ENCODE data around the gene NHSL2.

The NHSL2 gene

GRCh38 chrX:72095370-72095769, 184.7 kb downstream of the NHSL2 start:
- no peaks in the 10 kb centered on the region for H3K9me3 ChIP-seq (ENCODE audit: severe bottlenecking)
- H3K4me3 ChIP-seq (ENCODE audit: low read depth, low read length) = no peak overlapping the region
- DNase-seq = no peak
- H3K36me3 ChIP-seq = no peaks in the 10 kb centered on the region; the same call in 1 of the 2 replicates
- TF ChIP-seq CTCF (IDR thresholded peaks at IDR 0.05; ENCODE audit: low read depth, low read length) = no peak
- H3K27me3 ChIP-seq (ENCODE audit: insufficient read depth, low read depth, severe bottlenecking) = no peaks in the 10 kb centered on the region
- no peak overlapping the region for H3K27ac ChIP-seq

- no peak overlapping the region for H3K4me3 ChIP-seq (ENCODE audit: low read depth, low read length)
- no peaks in the 10 kb centered on the region for H3K27me3 ChIP-seq (ENCODE audit: insufficient read depth, low read depth, severe bottlenecking)
- H3K9me3 ChIP-seq (ENCODE audit: severe bottlenecking) = no peaks in the 10 kb centered on the region
- no peak for DNase-seq
- no peak overlapping the region for H3K27ac ChIP-seq
- TF ChIP-seq CTCF (IDR thresholded peaks at IDR 0.05; ENCODE audit: low read depth, low read length) = no peak
- H3K36me3 ChIP-seq = no peaks in the 10 kb centered on the region; the same call in 1 of the 2 replicates
These were observed 186.5 kb downstream of the NHSL2 start for GRCh38 chrX:72097098-72097497.

GRCh38 chrX:72100051-72100755, 189.6 kb downstream of the NHSL2 start:
- Histone ChIP-seq H3K27me3 (ENCODE audit: insufficient read depth, low read depth, severe bottlenecking) (no peaks in the 10 kb centered on the region), H3K36me3 (no peaks in the 10 kb centered on the region), H3K9me3 (ENCODE audit: severe bottlenecking) (no peaks in the 10 kb centered on the region), H3K4me3 (ENCODE audit: low read depth, low read length) (no peak overlapping the region), H3K27ac (peak overlapping the region; percentile 80)
- TF ChIP-seq CTCF (IDR thresholded peaks at IDR 0.05; ENCODE audit: low read depth, low read length) = no peak
- DNase-seq = peak; percentile 84

- peak overlapping the region; percentile 80 for H3K27ac ChIP-seq
- no peaks in the 10 kb centered on the region for H3K27me3 ChIP-seq (ENCODE audit: insufficient read depth, low read depth, severe bottlenecking)
- no peak overlapping the region for H3K4me3 ChIP-seq (ENCODE audit: low read depth, low read length)
- H3K36me3 ChIP-seq = no peaks in the 10 kb centered on the region
- H3K9me3 ChIP-seq (ENCODE audit: severe bottlenecking) = no peaks in the 10 kb centered on the region
- TF ChIP-seq CTCF (IDR thresholded peaks at IDR 0.05; ENCODE audit: low read depth, low read length) = no peak
- no peak for DNase-seq
These were observed 190.2 kb downstream of the NHSL2 start for GRCh38 chrX:72100824-72101351.

- H3K4me3 ChIP-seq (ENCODE audit: low read depth, low read length) = no peak overlapping the region
- H3K27ac ChIP-seq = peak overlapping the region; percentile 80
- no peaks in the 10 kb centered on the region for H3K36me3 ChIP-seq
- DNase-seq = no peak
- no peaks in the 10 kb centered on the region for H3K9me3 ChIP-seq (ENCODE audit: severe bottlenecking)
- no peaks in the 10 kb centered on the region for H3K27me3 ChIP-seq (ENCODE audit: insufficient read depth, low read depth, severe bottlenecking)
- TF ChIP-seq CTCF (IDR thresholded peaks at IDR 0.05; ENCODE audit: low read depth, low read length) = no peak
These were observed 191.0 kb downstream of the NHSL2 start for GRCh38 chrX:72101597-72102037.

Measured in WERI-Rb-1 (cell line).